MCF 10A (cell line): ENCODE measurements around the gene TAF4. TPM values are rescaled to one million over a fixed set of nuclear protein-coding genes. Genes with fewer than 3 reads are reported as not detected.
A peak's percentile ranks its signal among the peaks of the same experiment; 100 is the strongest.

Source experiments
- BruUV-seq: library from RNA; stranded (reverse); fragments of 400-500 nt; replicated peaks from 2 replicates; lab custom pipeline; 2021; lab: Mats Ljungman, UMichigan
- CTCF ChIA-PET: fragments of 300-600 bp; sonication (Branson Sonifier 250); formaldehyde crosslinking; extraction: SDS; loops from one replicate; lab custom pipeline; 2021; ENCODE audit warnings: antibody characterized with exemption, inconsistent platforms; lab: Yijun Ruan, JAX
- POLR2A ChIA-PET: fragments of 300-600, 350-650 bp; sonication (Branson Sonifier 250); formaldehyde crosslinking; extraction: SDS; loops from one replicate; lab custom pipeline; 2020; ENCODE audit warnings: antibody characterized with exemption, inconsistent platforms; lab: Yijun Ruan, JAX
- DNase-seq: peaks from one replicate; pipeline ENCODE4 v3.0.0-alpha.2; 2018; ENCODE audit not compliant: unreplicated experiment
- H3K27ac Mint-ChIP-seq: one replicate; pipeline ENCODE4 v1.8.0; 2022; ENCODE audit warnings: mild to moderate bottlenecking, low read depth, mixed read lengths; ENCODE audit not compliant: unreplicated experiment
- H3K27me3 Mint-ChIP-seq: one replicate; pipeline ENCODE4 v1.8.0; 2022; ENCODE audit warnings: mixed read lengths; ENCODE audit not compliant: insufficient read depth, unreplicated experiment
- H3K36me3 Mint-ChIP-seq: one replicate; pipeline ENCODE4 v1.8.0; 2022; ENCODE audit warnings: mild to moderate bottlenecking, moderate library complexity, mixed read lengths; ENCODE audit not compliant: insufficient read depth, unreplicated experiment
- H3K4me1 Mint-ChIP-seq: one replicate; pipeline ENCODE4 v1.8.0; 2022; ENCODE audit warnings: mixed read lengths; ENCODE audit not compliant: insufficient read depth, unreplicated experiment
- H3K4me3 Mint-ChIP-seq: one replicate; pipeline ENCODE4 v1.8.0; 2022; ENCODE audit warnings: mild to moderate bottlenecking, moderate library complexity, mixed read lengths; ENCODE audit not compliant: unreplicated experiment
- H3K9me3 Mint-ChIP-seq: one replicate; pipeline ENCODE4 v1.8.0; 2022; ENCODE audit warnings: mixed read lengths; ENCODE audit not compliant: unreplicated experiment
- CTCF ChIP-seq: fragments of 200-600 bp; IDR thresholded peaks from one replicate; pipeline ENCODE4 v1.8.0; 2022; ENCODE audit warnings: antibody characterized with exemption, mild to moderate bottlenecking; ENCODE audit not compliant: unreplicated experiment
- intact Hi-C: fragments of 100-400 bp; cut with micrococcal nuclease; formaldehyde crosslinking; loops from 2 replicates; pipeline ENCODE4 v1.14.1; 2022
- total RNA-seq: library from RNA; stranded (reverse); gene quantifications from 2 replicates; pipeline ENCODE4 v1.2.3, GENCODE V29; 2022

The TAF4 gene
- total RNA-seq, 1 experiment from 2014 or later, result 15.9 TPM

GRCh38 chr20:61939691-61940360, 125.9 kb downstream of the TAF4 start:
- intact Hi-C loops, result no loop called here

GRCh38 chr20:61938839-61939690, 126.6 kb downstream of the TAF4 start:
- H3K36me3 Mint-ChIP-seq, result no peaks in the 10 kb centered on the region
- no peaks in the 10 kb centered on the region for H3K9me3 Mint-ChIP-seq
- ChIA-PET POLR2A (no interaction called here), CTCF (interaction anchor here (0.7 kb wide), 1 partner anchor 33 kb away, joined by 4 read pairs; no protein-coding TSS in a partner anchor)
- no peak for DNase-seq
- intact Hi-C loops, result no loop called here
- no peak overlapping the region for H3K27ac Mint-ChIP-seq
- no peaks in the 10 kb centered on the region for H3K4me1 Mint-ChIP-seq
- H3K4me3 Mint-ChIP-seq, result no peak overlapping the region
- no peak for TF ChIP-seq CTCF
- no TSS peak for BruUV-seq
- no peaks in the 10 kb centered on the region for H3K27me3 Mint-ChIP-seq

More at GRCh38 chr20:61939691-61940360, 125.9 kb downstream of the TAF4 start:
- Mint-ChIP-seq H3K36me3 (no peaks in the 10 kb centered on the region), H3K9me3 (no peaks in the 10 kb centered on the region), H3K4me1 (no peaks in the 10 kb centered on the region), H3K27ac (no peak overlapping the region), H3K4me3 (no peak overlapping the region), H3K27me3 (no peaks in the 10 kb centered on the region)
- no peak for TF ChIP-seq CTCF
- ChIA-PET POLR2A (no interaction called here), CTCF (no interaction called here)
- TSS peak; percentile 51 for BruUV-seq
- DNase-seq, result no peak

- Mint-ChIP-seq H3K4me3 (no peak overlapping the region), H3K4me1 (no peaks in the 10 kb centered on the region), H3K27ac (no peak overlapping the region), H3K27me3 (no peaks in the 10 kb centered on the region), H3K36me3 (no peaks in the 10 kb centered on the region), H3K9me3 (no peaks in the 10 kb centered on the region)
- intact Hi-C loops, result no loop called here
- ChIA-PET POLR2A (no interaction called here), CTCF (interaction anchor here (0.7 kb wide), 1 partner anchor 34 kb away, joined by 4 read pairs; no protein-coding TSS in a partner anchor)
- no peak for DNase-seq
- no TSS peak for BruUV-seq
- no peak for TF ChIP-seq CTCF
These were observed 127.5 kb downstream of the TAF4 start for GRCh38 chr20:61937963-61938838.
